ENCODE data around the gene MARCHF6. TPM values are rescaled to one million over a fixed set of nuclear protein-coding genes. Genes with fewer than 3 reads are reported as not detected.
"Not testable (repeated sequence)": the region's sequence is repeated elsewhere in the genome, so short reads cannot be mapped to it uniquely, and the experiment has no call there.

Gene MARCHF6
- total RNA-seq, 4 donors from 2014 or later, result 105 to 296 (median 213) TPM

DNA sequence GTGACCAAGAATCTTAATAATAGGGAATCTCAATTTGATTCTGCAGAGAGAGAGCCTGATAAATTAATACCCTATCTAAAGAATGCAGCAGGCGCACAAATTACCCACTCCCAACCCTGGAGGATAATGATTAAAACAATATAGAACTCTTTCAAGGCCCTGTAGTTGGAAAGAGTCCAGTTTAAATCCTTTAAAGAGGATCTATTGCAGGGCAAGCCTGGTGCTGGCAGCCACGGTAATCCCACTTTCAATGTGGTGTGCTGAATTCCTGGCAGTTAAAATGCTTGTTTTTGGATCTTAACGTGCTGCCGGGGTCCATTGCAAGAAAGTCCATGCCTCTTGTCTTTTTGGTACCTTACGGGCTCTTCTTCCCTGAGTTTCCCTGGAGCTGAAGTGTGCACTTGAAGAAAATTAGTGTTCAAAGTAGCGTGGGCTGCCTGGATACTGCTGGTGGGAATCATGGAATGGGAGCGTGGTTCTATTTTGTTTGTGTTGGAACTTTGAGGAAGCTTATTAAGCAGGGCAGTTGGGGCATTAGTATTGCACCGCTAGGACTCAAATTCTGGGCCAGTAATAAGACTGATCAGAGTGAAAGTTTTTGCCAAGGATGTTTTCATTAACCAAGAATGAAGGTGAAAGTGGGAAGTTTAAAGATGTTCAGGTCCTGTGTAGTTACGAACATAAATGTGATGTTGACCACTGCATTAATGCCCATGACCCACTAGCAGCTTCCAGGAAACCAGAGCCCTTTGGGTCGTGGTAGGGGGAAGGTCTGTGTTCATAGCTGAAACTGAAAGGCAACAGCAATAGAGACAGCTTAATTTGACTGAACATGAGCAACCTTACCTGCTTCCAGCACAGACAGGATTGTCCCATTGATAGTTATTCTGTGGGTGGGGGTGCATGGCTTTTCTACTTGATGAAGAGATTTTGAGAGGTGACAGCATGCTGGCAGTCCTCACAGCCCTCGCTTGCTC lies 20.8 kb downstream of the MARCHF6 start:
- intact Hi-C loops (cut with DNase I), result loop anchor here (5.0 kb wide), 1 partner anchor 123 kb away; no protein-coding TSS in a partner anchor
- Histone ChIP-seq H3K27ac (no peak overlapping the region), H3K27me3 (no peaks in the 10 kb centered on the region), H3K9me3 (no peaks in the 10 kb centered on the region), H3K36me3 (no peaks in the 10 kb centered on the region), H3K4me3 (replicated peaks in 1 of 3) (no peak overlapping the region), H3K4me1 (peaks cover 22 to 38% of the 10 kb centered on the region in 2 donors)
- WGBS, 2 donors, result 55 to 59% methylated on average over 11 of the region's 11 CpGs
- DNase-seq, result peak in 1 of 2 donors; percentile 19
- TF ChIP-seq, protein P1, sequence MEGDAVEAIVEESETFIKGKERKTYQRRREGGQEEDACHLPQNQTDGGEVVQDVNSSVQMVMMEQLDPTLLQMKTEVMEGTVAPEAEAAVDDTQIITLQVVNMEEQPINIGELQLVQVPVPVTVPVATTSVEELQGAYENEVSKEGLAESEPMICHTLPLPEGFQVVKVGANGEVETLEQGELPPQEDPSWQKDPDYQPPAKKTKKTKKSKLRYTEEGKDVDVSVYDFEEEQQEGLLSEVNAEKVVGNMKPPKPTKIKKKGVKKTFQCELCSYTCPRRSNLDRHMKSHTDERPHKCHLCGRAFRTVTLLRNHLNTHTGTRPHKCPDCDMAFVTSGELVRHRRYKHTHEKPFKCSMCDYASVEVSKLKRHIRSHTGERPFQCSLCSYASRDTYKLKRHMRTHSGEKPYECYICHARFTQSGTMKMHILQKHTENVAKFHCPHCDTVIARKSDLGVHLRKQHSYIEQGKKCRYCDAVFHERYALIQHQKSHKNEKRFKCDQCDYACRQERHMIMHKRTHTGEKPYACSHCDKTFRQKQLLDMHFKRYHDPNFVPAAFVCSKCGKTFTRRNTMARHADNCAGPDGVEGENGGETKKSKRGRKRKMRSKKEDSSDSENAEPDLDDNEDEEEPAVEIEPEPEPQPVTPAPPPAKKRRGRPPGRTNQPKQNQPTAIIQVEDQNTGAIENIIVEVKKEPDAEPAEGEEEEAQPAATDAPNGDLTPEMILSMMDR (IDR thresholded peaks at IDR 0.05), result no peak
- no peak for TF ChIP-seq POLR2A (IDR thresholded peaks at IDR 0.05)

DNA sequence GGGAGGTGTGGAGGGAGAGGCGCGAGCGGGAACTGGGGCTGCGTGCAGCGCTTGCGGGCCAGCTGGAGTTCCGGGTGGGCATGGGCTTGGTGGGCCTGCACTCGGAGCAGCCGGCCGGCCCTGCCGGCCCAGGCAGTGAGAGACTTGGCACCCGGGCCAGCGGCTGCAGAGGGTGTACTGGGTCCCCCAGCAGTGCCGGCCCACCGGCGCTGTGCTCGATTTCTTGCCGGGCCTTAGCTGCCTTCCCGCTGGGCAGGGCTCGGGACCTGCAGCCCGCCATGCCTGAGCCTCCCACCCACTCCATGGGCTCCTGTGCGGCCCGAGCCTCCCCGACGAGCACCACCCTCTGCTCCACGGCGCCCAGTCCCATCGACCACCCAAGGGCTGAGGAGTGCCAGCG lies 21.7 kb downstream of the MARCHF6 start:
- not testable (repeated sequence) for H3K36me3 ChIP-seq; DNase-seq; H3K4me3 ChIP-seq (replicated peaks in 1 of 3); H3K27me3 ChIP-seq; H3K27ac ChIP-seq; H3K9me3 ChIP-seq
- peaks cover 22 to 34% of the 10 kb centered on the region in 2 donors for H3K4me1 ChIP-seq
- WGBS, 2 donors, result 98 to 100% methylated on average over 19 to 20 of the region's 29 CpGs
- intact Hi-C loops (cut with DNase I), result loop anchor here (5.0 kb wide), 1 partner anchor 122 kb away; no protein-coding TSS in a partner anchor

DNA sequence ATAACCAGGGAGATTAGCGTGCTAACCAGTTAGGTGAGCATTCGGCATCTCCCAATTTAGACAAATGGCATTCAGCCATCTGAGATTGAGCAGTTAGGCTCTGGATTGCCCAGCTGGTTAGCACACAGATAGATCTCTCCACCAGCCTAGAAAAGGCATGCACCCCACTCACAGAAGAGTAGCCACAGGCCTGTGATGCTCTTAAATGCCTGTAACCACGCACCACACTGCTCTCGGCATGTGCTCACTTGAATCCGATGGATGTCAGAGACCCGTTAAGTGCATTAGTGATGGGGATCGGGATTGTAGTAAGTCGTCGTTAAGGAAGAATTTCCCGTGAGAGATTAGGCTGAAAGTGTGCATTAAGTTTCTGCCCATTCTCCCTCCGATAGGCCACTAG lies 23.0 kb downstream of the MARCHF6 start:
- TF ChIP-seq POLR2A (IDR thresholded peaks at IDR 0.05), result no peak
- TF ChIP-seq, protein P1 (IDR thresholded peaks at IDR 0.05), result no peak
- DNase-seq, result no peak
- intact Hi-C loops (cut with DNase I), result loop anchor here (5.0 kb wide), 1 partner anchor 121 kb away; no protein-coding TSS in a partner anchor
- 89 to 93% methylated on average over 11 of the region's 11 CpGs for WGBS, 2 donors
- no peak overlapping the region for H3K27ac ChIP-seq
- peaks cover 0 to 8% of the 10 kb centered on the region in 2 donors for H3K36me3 ChIP-seq
- H3K27me3 ChIP-seq, result no peaks in the 10 kb centered on the region
- no peak overlapping the region for H3K4me3 ChIP-seq (replicated peaks in 1 of 3)
- no peaks in the 10 kb centered on the region for H3K9me3 ChIP-seq
- H3K4me1 ChIP-seq, result peaks cover 22 to 34% of the 10 kb centered on the region in 2 donors

DNA sequence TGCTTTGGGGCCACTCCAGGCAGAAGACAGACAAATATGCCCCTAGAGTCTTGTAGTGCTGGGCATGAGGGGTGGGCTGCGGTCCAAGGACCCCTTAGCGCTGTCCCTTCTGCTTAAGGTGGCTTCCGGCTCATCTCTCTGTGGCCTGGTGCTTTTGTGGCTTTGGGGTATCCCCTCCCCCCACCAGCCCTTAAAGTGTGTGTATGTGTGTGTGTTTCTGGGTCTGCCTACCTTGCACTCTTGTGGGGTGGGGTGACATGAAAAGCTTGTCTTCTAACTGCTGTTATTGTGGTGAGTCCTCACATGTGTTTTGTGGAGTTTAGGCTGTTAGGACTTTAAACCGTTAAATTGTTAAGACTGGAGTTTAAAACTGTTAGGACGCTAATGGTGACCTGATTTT lies 23.6 kb downstream of the MARCHF6 start:
- WGBS, 2 donors, result 96 to 98% methylated on average over 5 of the region's 5 CpGs
- no peak for DNase-seq
- TF ChIP-seq, protein P1 (IDR thresholded peaks at IDR 0.05), result no peak
- TF ChIP-seq POLR2A (IDR thresholded peaks at IDR 0.05), result no peak

DNA sequence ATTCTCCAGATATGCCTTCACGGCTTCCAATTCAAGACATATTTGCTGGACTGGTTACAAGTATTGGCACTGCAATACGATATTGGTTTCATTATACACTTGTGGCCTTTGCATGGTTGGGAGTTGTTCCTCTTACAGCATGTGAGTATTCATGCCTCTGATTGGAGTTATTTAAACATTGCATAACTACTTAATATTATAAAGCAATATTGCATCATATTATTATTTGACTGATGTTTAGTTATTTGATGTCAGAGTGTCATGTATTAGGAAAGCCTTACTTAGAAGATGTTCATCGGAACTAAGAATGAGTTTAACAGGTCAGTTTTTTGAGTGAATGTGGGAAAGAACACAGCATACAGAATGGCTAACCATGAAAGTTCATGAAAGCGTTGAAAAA lies 28.3 kb downstream of the MARCHF6 start:
- Histone ChIP-seq H3K27ac (no peak overlapping the region), H3K4me3 (replicated peaks in 1 of 3) (no peak overlapping the region), H3K27me3 (no peaks in the 10 kb centered on the region), H3K36me3 (peaks cover 0 to 17% of the 10 kb centered on the region in 2 donors), H3K4me1 (no peaks in the 10 kb centered on the region), H3K9me3 (no peaks in the 10 kb centered on the region)
- WGBS, 2 donors, result 94 to 96% methylated on average over 4 of the region's 4 CpGs
- TF ChIP-seq, protein P1 (IDR thresholded peaks at IDR 0.05), result no peak
- TF ChIP-seq POLR2A (IDR thresholded peaks at IDR 0.05), result no peak
- DNase-seq, result no peak
- intact Hi-C loops (cut with DNase I), result no loop called here

More for the DNA sequence above, 23.6 kb downstream of the MARCHF6 start:
- peaks cover 18 to 29% of the 10 kb centered on the region in 2 donors for H3K4me1 ChIP-seq
- no peaks in the 10 kb centered on the region for H3K27me3 ChIP-seq
- no peak overlapping the region for H3K27ac ChIP-seq
- intact Hi-C loops (cut with DNase I), result loop anchor here (5.0 kb wide), 1 partner anchor 120 kb away; no protein-coding TSS in a partner anchor
- no peak overlapping the region for H3K4me3 ChIP-seq (replicated peaks in 1 of 3)
- peaks cover 0 to 8% of the 10 kb centered on the region in 2 donors for H3K36me3 ChIP-seq
- H3K9me3 ChIP-seq, result no peaks in the 10 kb centered on the region
